HG02610 (cell line): ENCODE results near the gene DUSP5.

Experiments
- ATAC-seq: cut with Tn5 transposase; IDR thresholded peaks from one replicate; pipeline ENCODE4 v1.9.1; 2021; ENCODE audit warnings: mild to moderate bottlenecking, moderate library complexity; ENCODE audit not compliant: unreplicated experiment

The DUSP5 gene

GRCh38 chr10:110480387-110480786, 17.3 kb upstream of the DUSP5 start:
- no peak for ATAC-seq

GRCh38 chr10:110481919-110482318, 15.8 kb upstream of the DUSP5 start:
- no peak for ATAC-seq

- no peak for ATAC-seq
These were observed 14.1 kb upstream of the DUSP5 start for GRCh38 chr10:110483633-110484032.

- no peak for ATAC-seq
These were observed 12.2 kb upstream of the DUSP5 start for GRCh38 chr10:110485541-110485940.

GRCh38 chr10:110486680-110487410, 10.9 kb upstream of the DUSP5 start:
- ATAC-seq, result no peak

GRCh38 chr10:110487411-110488331, 10.0 kb upstream of the DUSP5 start:
- no peak for ATAC-seq

- no peak for ATAC-seq
These were observed 9.4 kb upstream of the DUSP5 start for GRCh38 chr10:110488332-110488681.

- no peak for ATAC-seq
These were observed 8.8 kb upstream of the DUSP5 start for GRCh38 chr10:110488940-110489339.

GRCh38 chr10:110490640-110491039, 7.1 kb upstream of the DUSP5 start:
- ATAC-seq, result no peak

- no peak for ATAC-seq
These were observed 6.4 kb upstream of the DUSP5 start for GRCh38 chr10:110491346-110491745.

- ATAC-seq, result no peak
These were observed 5.5 kb upstream of the DUSP5 start for GRCh38 chr10:110492069-110492822.

GRCh38 chr10:110493832-110494426, 3.8 kb upstream of the DUSP5 start:
- ATAC-seq, result no peak

- no peak for ATAC-seq
These were observed 3.2 kb upstream of the DUSP5 start for GRCh38 chr10:110494532-110494931.

GRCh38 chr10:110495731-110496552, 1.8 kb upstream of the DUSP5 start:
- no peak for ATAC-seq

- ATAC-seq, result no peak
These were observed 912 bp upstream of the DUSP5 start for GRCh38 chr10:110496553-110497437.

- peak; percentile 11 for ATAC-seq
These were observed 627 bp downstream of the DUSP5 start for GRCh38 chr10:110498087-110498981.

- no peak for ATAC-seq
These were observed 1.5 kb downstream of the DUSP5 start for GRCh38 chr10:110498982-110499795.
